Thoracic aorta (tissue), 2 donors: ENCODE data around the gene RNF187. TPM values are rescaled to one million over a fixed set of nuclear protein-coding genes. Genes with fewer than 3 reads are reported as not detected.

ENCODE experiments used
- ATAC-seq: fragments of 150-250 bp; one replicate; pipeline ENCODE4 v1.8.0; 2017; ENCODE audit warnings: low read depth; ENCODE audit not compliant: insufficient number of reproducible peaks, low FRiP score
- DNase-seq: peaks from one replicate; pipeline ENCODE4 v3.0.0-alpha.2; 2020; ENCODE audit warnings: low spot score
- H3K27ac ChIP-seq, 2 donors: fragments of 200-600 bp; sonication (generic); 1 replicate in 1 of 2; 2 replicates in 1 of 2; pipeline ENCODE4 v1.5.1; 2016; ENCODE audit warnings: mild to moderate bottlenecking in 2 of 2, moderate library complexity in 2 of 2
- H3K27me3 ChIP-seq: fragments of 200-600 bp; sonication (generic); replicated peaks from 2 replicates; pipeline ENCODE4 v1.6.0; 2016; ENCODE audit warnings: mild to moderate bottlenecking; ENCODE audit not compliant: insufficient read depth
- H3K36me3 ChIP-seq: fragments of 200-600 bp; sonication (generic); one replicate; pipeline ENCODE4 v1.5.1; 2016
- H3K4me1 ChIP-seq, 2 donors: fragments of 200-600 bp; sonication (generic); 1 replicate in 1 of 2; 2 replicates in 1 of 2; pipeline versions ENCODE4 v1.5.1 to v1.6.0; 2016; ENCODE audit warnings: low read depth in 2 of 2, mild to moderate bottlenecking in 1 of 2; ENCODE audit not compliant: control insufficient read depth in 1 of 2
- H3K4me3 ChIP-seq: fragments of 200-600 bp; sonication (generic); 2 replicates; pipeline ENCODE4 v1.5.1; 2016; ENCODE audit warnings: mild to moderate bottlenecking
- H3K9me3 ChIP-seq: fragments of 200-600 bp; sonication (generic); 2 replicates; pipeline ENCODE4 v1.5.1; 2016
- CTCF ChIP-seq: fragments of 200-600 bp; sonication (generic); IDR thresholded peaks from one replicate; pipeline ENCODE4 v1.5.1; 2019; ENCODE audit warnings: antibody characterized with exemption
- total RNA-seq, 2 donors: library from RNA; depleted of rRNA; stranded (reverse); fragments of >200 nt; gene quantifications; one replicate each; pipeline versions ENCODE4 v1.1.0 to v1.2.3, GENCODE V29; 2016

RNF187 gene
- total RNA-seq, 2 donors from 2014 or later: 35.6 to 70.1 TPM

GRCh38 chr1:228445490-228445842 lies 41.7 kb upstream of the RNF187 start:
- Histone ChIP-seq H3K9me3 (no peaks in the 10 kb centered on the region), H3K27me3 (no peaks in the 10 kb centered on the region), H3K4me3 (peak overlapping the region; percentile 59), H3K4me1 (peaks cover 0 to 10% of the 10 kb centered on the region in 2 donors), H3K27ac (no peak overlapping the region), H3K36me3 (no peaks in the 10 kb centered on the region)
- DNase-seq (no peak), ATAC-seq (no peak)
- TF ChIP-seq CTCF: no peak

- H3K36me3 ChIP-seq: no peaks in the 10 kb centered on the region
- H3K27ac ChIP-seq: no peak overlapping the region
- ATAC-seq (no peak), DNase-seq (no peak)
- H3K4me1 ChIP-seq: peaks cover 0 to 10% of the 10 kb centered on the region in 2 donors
- no peaks in the 10 kb centered on the region for H3K9me3 ChIP-seq
- peak overlapping the region; percentile 59 for H3K4me3 ChIP-seq
- no peaks in the 10 kb centered on the region for H3K27me3 ChIP-seq
- TF ChIP-seq CTCF: no peak
Observed at GRCh38 chr1:228445843-228446650, 41.1 kb upstream of the RNF187 start.

- no peak for TF ChIP-seq CTCF
- Histone ChIP-seq H3K27me3 (no peaks in the 10 kb centered on the region), H3K36me3 (no peaks in the 10 kb centered on the region), H3K27ac (no peak overlapping the region), H3K9me3 (no peaks in the 10 kb centered on the region), H3K4me1 (peaks cover 0 to 10% of the 10 kb centered on the region in 2 donors), H3K4me3 (no peak overlapping the region)
- no peak for ATAC-seq
- DNase-seq: no peak
Observed at GRCh38 chr1:228446852-228447251, 40.3 kb upstream of the RNF187 start.

- ATAC-seq: no peak
- Histone ChIP-seq H3K9me3 (no peaks in the 10 kb centered on the region), H3K27me3 (no peaks in the 10 kb centered on the region), H3K36me3 (no peaks in the 10 kb centered on the region), H3K4me1 (peaks cover 0 to 10% of the 10 kb centered on the region in 2 donors), H3K4me3 (no peak overlapping the region), H3K27ac (no peak overlapping the region)
- no peak for DNase-seq
- no peak for TF ChIP-seq CTCF
Observed at GRCh38 chr1:228448372-228448771, 38.8 kb upstream of the RNF187 start.

- ATAC-seq (no peak), DNase-seq (no peak)
- H3K4me3 ChIP-seq: no peak overlapping the region
- H3K27me3 ChIP-seq: no peaks in the 10 kb centered on the region
- no peak for TF ChIP-seq CTCF
- H3K4me1 ChIP-seq: peaks cover 0 to 10% of the 10 kb centered on the region in 2 donors
- no peaks in the 10 kb centered on the region for H3K36me3 ChIP-seq
- no peaks in the 10 kb centered on the region for H3K9me3 ChIP-seq
- H3K27ac ChIP-seq: no peak overlapping the region
Observed at GRCh38 chr1:228450200-228450599, 37.0 kb upstream of the RNF187 start.
